Caco-2 (cell line): ENCODE results near the gene CDKN1C. TPM values are rescaled to one million over a fixed set of nuclear protein-coding genes. Genes with fewer than 3 reads are reported as not detected.

Experiments used
- BruUV-seq: library from RNA; stranded (reverse); fragments of 400-500 nt; replicated peaks from 2 replicates; lab custom pipeline; 2021; lab: Mats Ljungman, UMichigan
- CTCF ChIA-PET: fragments of 300-600 bp; sonication (Branson Sonifier 250); formaldehyde crosslinking; loops from one replicate; lab custom pipeline; 2022; ENCODE audit warnings: antibody characterized with exemption; lab: Charles Lee
- POLR2A ChIA-PET: fragments of 300-600 bp; sonication (Branson Sonifier 250); formaldehyde crosslinking; loops from one replicate; lab custom pipeline; 2022; ENCODE audit warnings: antibody characterized with exemption; lab: Charles Lee
- DNase-seq, 2 experiments: peaks; one replicate each; pipeline versions ENCODE4 v3.0.0 to v3.0.0-alpha.2; 2020 to 2022
- H3K27me3 ChIP-seq: replicated peaks from 2 replicates; pipeline ENCODE4 v1.6.0; 2011; ENCODE audit warnings: low read length; ENCODE audit not compliant: control insufficient read depth, insufficient read depth
- H3K36me3 ChIP-seq: 2 replicates; pipeline ENCODE4 v1.5.1; 2011; ENCODE audit warnings: low read length; ENCODE audit not compliant: control insufficient read depth, insufficient read depth
- H3K4me1 ChIP-seq: fragments of 250-450 bp; sonication (Bioruptor Pico); 2 replicates; pipeline ENCODE4 v1.5.1; 2020; ENCODE audit warnings: mild to moderate bottlenecking
- H3K4me3 ChIP-seq: 2 replicates; pipeline ENCODE4 v1.5.1; 2011; ENCODE audit warnings: low read depth, mild to moderate bottlenecking, control low read depth, low read length
- H3K9me3 ChIP-seq: fragments of 250-450 bp; sonication (Bioruptor Pico); 2 replicates; pipeline ENCODE4 v1.5.1; 2020; ENCODE audit warnings: mild to moderate bottlenecking, moderate library complexity
- H3K27ac Mint-ChIP-seq: one replicate; pipeline ENCODE4 v1.8.0; 2022; ENCODE audit warnings: mixed read lengths; ENCODE audit not compliant: unreplicated experiment
- H3K27me3 Mint-ChIP-seq: one replicate; pipeline ENCODE4 v1.8.0; 2022; ENCODE audit warnings: mixed read lengths; ENCODE audit not compliant: insufficient read depth, unreplicated experiment
- H3K36me3 Mint-ChIP-seq: one replicate; pipeline ENCODE4 v1.8.0; 2022; ENCODE audit warnings: mild to moderate bottlenecking, mixed read lengths; ENCODE audit not compliant: insufficient read depth, unreplicated experiment
- H3K4me1 Mint-ChIP-seq: one replicate; pipeline ENCODE4 v1.8.0; 2022; ENCODE audit warnings: low read depth, mixed read lengths; ENCODE audit not compliant: unreplicated experiment
- H3K4me3 Mint-ChIP-seq: one replicate; pipeline ENCODE4 v1.8.0; 2022; ENCODE audit warnings: mild to moderate bottlenecking, moderate library complexity, mixed read lengths; ENCODE audit not compliant: unreplicated experiment
- H3K9me3 Mint-ChIP-seq: one replicate; pipeline ENCODE4 v1.8.0; 2022; ENCODE audit warnings: mixed read lengths; ENCODE audit not compliant: unreplicated experiment
- intact Hi-C: fragments of 100-400 bp; cut with micrococcal nuclease; formaldehyde crosslinking; loops from one replicate; pipeline ENCODE4 v1.10.0; 2022; ENCODE audit not compliant: unreplicated experiment
- total RNA-seq: library from RNA; stranded (reverse); gene quantifications from 2 replicates; pipeline ENCODE4 v1.2.3, GENCODE V29; 2022
- TF ChIP-seq, protein P1 (sequence below), 2 experiments: fragments of 200-600 bp in 1 of 2; IDR thresholded peaks; 1 replicate in 1 of 2; 2 replicates in 1 of 2; pipeline versions ENCODE4 v1.5.1 to v1.8.0; 2011 to 2022; ENCODE audit warnings: antibody characterized with exemption in 1 of 2, control low read depth in 1 of 2, inconsistent platforms in 1 of 2, low read depth in 1 of 2, low read length in 1 of 2, mild to moderate bottlenecking in 1 of 2, moderate library complexity in 1 of 2; ENCODE audit not compliant: insufficient read depth in 1 of 2, severe bottlenecking in 1 of 2, unreplicated experiment in 1 of 2

CDKN1C gene
- total RNA-seq, 1 experiment from 2014 or later: 25.5 TPM

DNA sequence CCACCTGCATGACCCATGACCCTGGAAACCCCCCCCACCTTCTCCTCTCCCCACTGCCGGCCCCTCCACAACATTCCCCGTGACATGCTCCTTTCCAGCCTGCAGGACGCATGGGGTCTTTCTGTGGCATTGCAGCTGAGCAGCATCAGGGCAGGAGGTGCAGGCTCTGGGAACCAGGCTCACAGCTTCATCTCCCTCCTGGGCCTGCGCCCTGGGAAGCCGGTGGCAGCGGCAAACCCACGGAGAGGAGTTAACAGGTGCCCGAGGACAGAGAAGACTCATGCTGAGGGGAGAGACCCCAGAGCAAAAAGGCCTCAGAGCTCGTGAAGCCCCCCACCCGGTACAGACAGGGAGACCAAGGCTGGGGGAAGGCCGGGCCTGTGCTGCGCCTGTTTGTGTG is 32.2 kb downstream of the CDKN1C start:
- intact Hi-C loops: no loop called here
- no TSS peak for BruUV-seq
- no peaks in the 10 kb centered on the region for H3K36me3 ChIP-seq
- H3K36me3 Mint-ChIP-seq: no peaks in the 10 kb centered on the region
- TF ChIP-seq, protein P1, sequence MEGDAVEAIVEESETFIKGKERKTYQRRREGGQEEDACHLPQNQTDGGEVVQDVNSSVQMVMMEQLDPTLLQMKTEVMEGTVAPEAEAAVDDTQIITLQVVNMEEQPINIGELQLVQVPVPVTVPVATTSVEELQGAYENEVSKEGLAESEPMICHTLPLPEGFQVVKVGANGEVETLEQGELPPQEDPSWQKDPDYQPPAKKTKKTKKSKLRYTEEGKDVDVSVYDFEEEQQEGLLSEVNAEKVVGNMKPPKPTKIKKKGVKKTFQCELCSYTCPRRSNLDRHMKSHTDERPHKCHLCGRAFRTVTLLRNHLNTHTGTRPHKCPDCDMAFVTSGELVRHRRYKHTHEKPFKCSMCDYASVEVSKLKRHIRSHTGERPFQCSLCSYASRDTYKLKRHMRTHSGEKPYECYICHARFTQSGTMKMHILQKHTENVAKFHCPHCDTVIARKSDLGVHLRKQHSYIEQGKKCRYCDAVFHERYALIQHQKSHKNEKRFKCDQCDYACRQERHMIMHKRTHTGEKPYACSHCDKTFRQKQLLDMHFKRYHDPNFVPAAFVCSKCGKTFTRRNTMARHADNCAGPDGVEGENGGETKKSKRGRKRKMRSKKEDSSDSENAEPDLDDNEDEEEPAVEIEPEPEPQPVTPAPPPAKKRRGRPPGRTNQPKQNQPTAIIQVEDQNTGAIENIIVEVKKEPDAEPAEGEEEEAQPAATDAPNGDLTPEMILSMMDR (IDR thresholded peaks at IDR 0.05; ENCODE audit: insufficient read depth in 1 of 2, low read depth in 1 of 2, low read length in 1 of 2, severe bottlenecking in 1 of 2, unreplicated experiment in 1 of 2): no peak
- no peaks in the 10 kb centered on the region for H3K4me1 ChIP-seq
- H3K9me3 Mint-ChIP-seq: no peaks in the 10 kb centered on the region
- no peaks in the 10 kb centered on the region for H3K4me1 Mint-ChIP-seq
- no peak overlapping the region for H3K27ac Mint-ChIP-seq
- no peak overlapping the region for H3K4me3 ChIP-seq
- H3K27me3 Mint-ChIP-seq: no peaks in the 10 kb centered on the region
- DNase-seq: no peak
- H3K9me3 ChIP-seq: no peaks in the 10 kb centered on the region
- CTCF ChIA-PET: no interaction called here
- POLR2A ChIA-PET: no interaction called here
- H3K27me3 ChIP-seq: no peaks in the 10 kb centered on the region
- H3K4me3 Mint-ChIP-seq: no peak overlapping the region

DNA sequence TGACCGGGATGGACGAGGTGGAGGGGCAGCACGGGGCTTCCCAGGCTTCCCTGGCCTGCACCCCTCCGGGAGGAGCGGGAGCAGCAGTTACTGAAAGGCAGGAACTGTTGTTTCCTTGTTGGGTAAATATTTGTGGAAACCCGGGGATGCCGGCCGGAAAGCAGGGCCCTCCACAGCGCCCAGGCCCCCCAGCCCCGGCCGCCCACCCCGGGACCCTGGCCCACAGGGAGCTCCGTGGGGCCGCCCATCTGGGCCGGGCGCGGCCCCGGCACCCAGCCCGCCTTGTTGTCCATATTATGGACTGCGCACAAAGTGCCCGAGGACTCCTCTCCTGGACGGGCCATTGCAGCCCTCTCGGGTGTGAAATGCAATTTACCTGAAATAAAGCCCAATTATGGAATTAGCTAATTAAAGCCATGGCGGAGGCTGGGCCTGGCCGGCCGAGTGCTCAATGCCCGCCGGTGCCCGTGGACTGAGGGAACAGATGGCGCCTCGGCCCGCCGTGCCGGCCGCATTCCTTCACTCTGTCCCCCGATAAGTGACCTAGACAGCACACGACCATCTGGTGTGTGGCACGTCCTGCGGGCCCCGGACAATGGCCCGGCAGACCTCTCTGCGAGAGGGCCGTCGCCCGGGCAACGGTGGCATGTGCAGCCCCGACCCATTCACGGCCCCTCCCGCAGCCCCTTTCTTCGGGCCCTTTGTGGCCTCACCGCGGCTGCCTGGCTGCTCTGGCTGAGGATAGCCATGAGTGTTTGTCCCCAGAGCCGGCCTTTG is 35.4 kb downstream of the CDKN1C start:
- no peaks in the 10 kb centered on the region for H3K36me3 Mint-ChIP-seq
- peaks cover 5% of the 10 kb centered on the region for H3K4me1 Mint-ChIP-seq
- Histone ChIP-seq H3K27me3 (no peaks in the 10 kb centered on the region), H3K4me1 (peaks cover 6% of the 10 kb centered on the region; the same call in 1 of the 2 replicates), H3K9me3 (no peaks in the 10 kb centered on the region), H3K4me3 (no peak overlapping the region), H3K36me3 (no peaks in the 10 kb centered on the region)
- DNase-seq: no peak
- H3K4me3 Mint-ChIP-seq: no peak overlapping the region
- no TSS peak for BruUV-seq
- H3K27ac Mint-ChIP-seq: no peak overlapping the region
- ChIA-PET CTCF (no interaction called here), POLR2A (no interaction called here)
- H3K27me3 Mint-ChIP-seq: no peaks in the 10 kb centered on the region
- intact Hi-C loops: no loop called here
- H3K9me3 Mint-ChIP-seq: no peaks in the 10 kb centered on the region
- TF ChIP-seq, protein P1 (IDR thresholded peaks at IDR 0.05; ENCODE audit: insufficient read depth in 1 of 2, low read depth in 1 of 2, low read length in 1 of 2, severe bottlenecking in 1 of 2, unreplicated experiment in 1 of 2): no peak

DNA sequence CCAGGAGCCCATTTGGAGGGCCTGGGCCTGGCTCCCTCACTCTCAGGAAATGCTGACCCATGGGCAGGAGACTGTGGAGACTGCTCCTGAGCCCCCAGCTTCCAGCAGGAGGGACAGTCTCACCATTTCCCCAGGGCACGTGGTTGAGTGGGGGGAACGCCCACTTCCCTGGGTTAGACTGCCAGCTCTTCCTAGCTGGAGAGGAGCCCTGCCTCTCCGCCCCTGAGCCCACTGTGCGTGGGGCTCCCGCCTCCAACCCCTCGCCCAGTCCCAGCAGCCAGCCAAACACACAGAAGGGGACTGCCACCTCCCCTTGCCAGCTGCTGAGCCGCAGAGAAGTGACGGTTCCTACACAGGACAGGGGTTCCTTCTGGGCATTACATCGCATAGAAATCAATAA is 37.1 kb downstream of the CDKN1C start:
- peaks cover 6% of the 10 kb centered on the region; the same call in 1 of the 2 replicates for H3K4me1 ChIP-seq
- BruUV-seq: no TSS peak
- TF ChIP-seq, protein P1 (IDR thresholded peaks at IDR 0.05; ENCODE audit: insufficient read depth in 1 of 2, low read depth in 1 of 2, low read length in 1 of 2, severe bottlenecking in 1 of 2, unreplicated experiment in 1 of 2): no peak
- peaks cover 5% of the 10 kb centered on the region for H3K4me1 Mint-ChIP-seq
- ChIA-PET POLR2A (no interaction called here), CTCF (no interaction called here)
- intact Hi-C loops: no loop called here
- H3K9me3 Mint-ChIP-seq: no peaks in the 10 kb centered on the region
- no peaks in the 10 kb centered on the region for H3K9me3 ChIP-seq
- H3K36me3 ChIP-seq: no peaks in the 10 kb centered on the region
- H3K4me3 Mint-ChIP-seq: no peak overlapping the region
- H3K27me3 Mint-ChIP-seq: no peaks in the 10 kb centered on the region
- no peaks in the 10 kb centered on the region for H3K36me3 Mint-ChIP-seq
- no peak overlapping the region for H3K27ac Mint-ChIP-seq
- H3K27me3 ChIP-seq: no peaks in the 10 kb centered on the region
- no peak for DNase-seq
- no peak overlapping the region for H3K4me3 ChIP-seq
